ENCODE data around the gene C16orf54.
"Not testable (repeated sequence)": the region's sequence is repeated elsewhere in the genome, so short reads cannot be mapped to it uniquely, and the experiment has no call there.

C16orf54 gene

DNA sequence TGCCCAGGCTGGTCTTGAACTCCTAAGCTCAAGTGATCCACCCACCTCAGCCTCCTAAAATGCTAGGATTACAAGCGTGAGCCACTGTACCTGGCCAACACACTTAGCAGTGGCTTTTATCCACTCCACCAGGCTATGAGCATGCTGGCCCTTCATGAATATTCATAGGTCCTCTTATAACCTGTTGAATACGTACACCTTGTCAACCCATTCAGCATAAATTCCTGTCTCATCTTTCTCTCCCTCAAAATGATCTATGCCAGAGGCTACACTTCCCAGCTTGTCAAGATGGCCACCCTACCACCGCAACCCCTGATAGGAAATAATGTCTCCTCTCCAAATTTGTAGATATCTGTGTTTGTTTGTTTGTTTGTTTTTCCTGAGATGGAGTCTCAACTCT, 21.3 kb upstream of the C16orf54 start:
- no peak for FAIRE-seq

DNA sequence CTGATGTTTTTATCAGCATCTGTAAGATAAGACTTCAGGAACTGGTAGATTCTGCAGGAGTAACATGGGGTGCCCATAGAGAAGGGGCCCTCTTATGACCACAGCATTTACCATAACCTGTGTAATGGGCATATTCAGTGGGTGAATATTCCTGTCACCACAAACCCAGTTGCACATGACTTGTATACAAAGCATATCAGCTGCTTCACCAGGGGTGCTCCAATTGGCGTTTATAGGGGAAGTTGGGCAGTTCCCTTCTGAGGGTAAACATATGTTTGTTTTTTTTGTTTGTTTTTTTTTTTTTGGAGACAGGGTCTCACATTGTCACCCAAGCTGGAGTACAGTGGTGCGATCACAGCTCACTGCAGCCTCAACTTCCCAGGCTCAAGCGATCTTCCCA, 20.8 kb upstream of the C16orf54 start:
- no peak for FAIRE-seq

DNA sequence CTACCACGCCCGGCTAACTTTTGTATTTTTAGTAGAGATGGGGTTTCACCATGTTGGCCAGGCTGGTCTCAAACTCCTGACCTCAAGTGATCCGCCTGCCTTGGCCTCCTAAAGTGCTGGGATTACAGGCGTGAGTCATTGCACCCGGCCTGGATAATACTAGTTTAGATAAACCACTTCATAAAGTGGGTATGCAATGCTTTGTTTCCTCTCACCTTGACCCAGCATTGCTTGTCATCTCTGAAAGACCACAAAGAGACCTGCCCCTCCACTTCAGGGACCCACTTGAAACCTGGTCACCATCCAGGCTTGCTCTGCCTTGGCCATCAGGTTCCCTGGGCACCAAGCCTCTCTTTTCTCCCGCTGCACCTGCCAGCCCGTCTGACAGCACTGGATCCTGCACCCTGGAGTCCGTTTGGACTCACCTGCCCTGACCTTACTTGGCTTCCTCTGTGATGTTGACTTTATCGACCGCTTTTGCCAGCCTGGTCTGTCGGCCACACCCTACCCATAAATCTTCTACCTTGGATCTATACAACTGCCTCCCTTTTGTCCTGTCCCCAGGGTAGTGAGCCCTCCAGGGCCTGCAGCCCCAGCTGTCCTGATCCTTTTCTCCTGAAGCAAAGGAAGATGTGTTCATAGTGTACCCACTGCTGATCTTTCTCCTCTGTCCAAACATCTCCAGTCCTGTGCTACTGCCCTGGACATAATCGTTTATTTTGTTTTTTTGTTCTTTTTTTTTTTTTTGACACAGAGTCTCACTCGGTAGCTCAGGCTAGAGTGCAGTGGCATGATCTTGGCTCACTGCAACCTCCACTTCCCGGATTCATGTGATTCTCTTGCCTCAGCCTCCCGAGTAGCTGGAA, 19.6 kb upstream of the C16orf54 start:
- FAIRE-seq: no peak

DNA sequence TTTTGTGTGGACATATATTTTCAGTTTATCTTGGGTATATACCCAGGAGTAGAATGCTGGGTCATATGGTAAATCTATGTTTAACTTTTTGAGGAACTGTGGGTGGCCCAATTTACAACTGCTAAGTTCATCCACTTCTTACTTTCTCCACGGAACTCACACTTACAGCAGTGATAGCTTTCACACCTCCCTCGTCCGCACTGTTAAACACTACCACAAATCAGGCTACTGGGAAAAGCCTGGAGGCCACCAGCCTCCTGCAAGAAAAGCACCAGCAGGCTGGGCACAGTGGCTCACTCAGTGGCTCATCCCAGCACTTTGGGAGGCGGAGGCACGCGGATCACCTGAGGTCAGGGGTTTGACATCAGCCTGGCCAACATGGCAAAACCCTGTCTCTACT, 17.5 kb upstream of the C16orf54 start:
- FAIRE-seq: no peak

DNA sequence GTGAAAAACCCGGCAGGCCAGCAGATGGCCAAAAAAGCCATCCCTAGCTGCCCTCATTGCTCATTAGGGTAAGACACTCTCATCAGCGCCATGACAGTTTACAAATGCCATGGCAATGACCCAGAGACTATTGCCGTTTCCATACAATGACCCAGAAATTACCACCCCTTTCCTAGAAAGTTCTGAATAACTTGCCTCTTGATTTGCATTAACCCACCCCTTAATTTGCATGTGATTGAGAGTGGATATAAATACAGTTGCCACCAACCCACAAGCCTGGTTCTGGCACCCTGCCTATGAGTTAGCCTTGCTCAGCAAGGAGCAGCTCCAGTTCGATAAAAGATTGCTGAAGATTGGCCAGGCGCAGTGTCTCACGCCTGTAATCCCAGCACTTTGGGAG, 16.1 kb upstream of the C16orf54 start:
- FAIRE-seq: no peak

DNA sequence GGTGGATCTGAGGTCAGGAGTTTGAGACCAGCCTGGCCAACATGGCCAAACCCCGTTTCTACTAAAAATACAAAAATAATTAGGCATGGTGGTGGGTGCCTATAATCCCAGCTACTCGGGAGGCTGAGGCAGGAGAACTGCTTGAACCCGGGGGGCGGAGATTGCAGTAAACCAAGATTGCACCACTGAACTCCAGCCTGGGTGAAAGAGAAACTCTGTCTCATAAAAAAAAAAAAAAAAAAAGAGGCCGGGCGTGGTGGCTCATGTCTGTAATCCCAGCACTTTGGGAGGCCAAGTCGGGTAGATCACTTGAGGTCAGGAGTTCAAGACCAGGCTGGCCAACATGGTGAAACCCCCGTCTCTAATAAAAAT, 15.5 kb upstream of the C16orf54 start:
- FAIRE-seq: not testable (repeated sequence)

DNA sequence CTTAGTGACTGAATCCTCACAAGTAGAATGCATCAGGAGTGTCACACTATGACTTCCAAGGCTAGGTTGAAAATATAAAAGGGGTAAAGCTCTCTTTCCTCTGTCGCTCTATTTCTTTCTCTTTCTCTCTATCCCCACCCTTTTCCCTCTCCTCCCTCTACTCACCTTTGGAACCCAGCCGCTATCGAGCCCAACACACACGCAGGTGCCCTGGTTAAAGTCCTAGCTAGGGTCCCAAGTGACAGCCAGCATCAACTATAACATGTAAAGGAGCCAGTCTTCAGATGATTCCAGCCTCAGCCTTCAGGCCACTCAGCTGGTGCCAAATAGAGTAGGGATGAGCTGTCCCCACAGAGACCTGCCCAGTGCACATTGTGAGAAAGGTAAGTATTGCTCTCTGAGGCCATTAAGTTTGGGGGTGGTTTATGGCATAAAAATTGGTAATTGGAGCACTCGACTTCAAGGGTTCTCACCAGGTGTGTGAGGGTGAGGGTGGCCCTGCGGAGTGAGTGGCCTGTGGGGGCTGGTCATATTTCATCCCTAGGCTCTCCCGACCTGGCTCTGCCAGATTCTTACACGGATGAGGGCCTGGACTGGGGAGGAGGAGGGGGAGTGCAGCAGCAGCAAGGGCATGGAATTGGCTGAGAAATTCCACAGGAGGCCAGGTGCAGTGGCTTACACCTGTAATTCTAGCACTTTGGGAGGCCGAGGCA, 14.9 kb upstream of the C16orf54 start:
- FAIRE-seq: no peak

DNA sequence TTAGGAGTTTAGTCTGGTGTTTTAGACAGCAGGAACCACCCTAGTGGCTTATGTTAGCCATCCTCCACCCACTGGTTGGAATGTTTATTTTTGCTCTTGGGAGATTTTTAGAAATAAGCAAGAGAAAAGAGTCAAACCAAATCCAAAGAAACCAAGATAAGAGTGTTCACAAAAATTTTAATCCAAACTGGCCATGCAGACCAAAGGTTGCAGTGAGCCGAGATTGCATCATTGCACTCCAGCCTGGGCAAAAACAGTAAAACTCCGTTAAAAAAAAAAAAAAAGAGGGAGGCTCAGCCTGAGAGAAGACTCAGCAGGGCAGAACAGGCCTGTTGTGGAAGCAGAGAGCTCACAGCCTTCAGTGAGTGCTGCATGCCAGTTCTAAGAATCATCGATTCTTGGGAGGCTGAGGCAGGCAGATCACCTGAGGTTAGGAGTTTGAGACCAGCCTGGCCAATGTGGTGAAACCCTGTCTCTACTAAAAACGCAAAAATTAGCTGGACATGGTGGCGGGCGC, 12.2 kb upstream of the C16orf54 start:
- no peak for FAIRE-seq

DNA sequence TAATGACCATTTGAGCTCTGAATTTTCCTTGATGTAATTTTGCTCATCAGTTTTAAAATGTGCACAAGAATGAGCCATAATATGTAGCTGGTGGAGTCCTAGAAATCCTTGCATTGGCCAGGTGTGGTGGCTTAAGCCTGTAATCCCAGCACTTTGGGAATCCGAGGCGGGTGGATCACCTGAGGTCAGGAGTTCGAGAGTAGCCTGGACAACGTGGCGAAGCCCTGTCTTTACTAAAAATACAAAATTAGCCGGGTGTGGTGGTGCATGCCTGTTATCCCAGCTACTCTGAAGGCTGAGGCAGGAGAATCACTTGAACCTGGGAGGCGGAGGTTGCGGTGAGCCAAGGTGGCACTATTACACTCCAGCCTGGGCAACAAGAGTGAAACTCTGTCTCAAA, 11.3 kb upstream of the C16orf54 start:
- not testable (repeated sequence) for FAIRE-seq

DNA sequence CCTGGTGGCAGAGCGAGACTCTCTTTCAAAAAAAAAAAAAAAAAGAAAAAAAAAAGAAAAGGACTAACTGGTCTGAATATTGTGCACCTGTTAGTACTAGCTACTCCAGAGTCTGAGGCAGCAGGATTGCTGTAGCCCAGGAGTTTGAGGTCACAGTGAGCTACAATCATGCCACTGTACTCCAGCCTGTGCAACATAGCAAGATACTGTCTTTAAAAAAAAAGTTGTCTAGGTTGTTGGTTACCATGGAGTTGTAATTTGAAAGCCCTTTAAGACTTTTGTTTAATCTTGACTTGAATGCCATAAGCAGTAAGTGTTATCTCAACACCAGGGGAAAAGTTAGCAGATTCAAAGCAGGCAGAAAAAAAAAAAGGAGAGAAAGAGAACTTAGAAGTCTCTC, 10.9 kb upstream of the C16orf54 start:
- FAIRE-seq: no peak

DNA sequence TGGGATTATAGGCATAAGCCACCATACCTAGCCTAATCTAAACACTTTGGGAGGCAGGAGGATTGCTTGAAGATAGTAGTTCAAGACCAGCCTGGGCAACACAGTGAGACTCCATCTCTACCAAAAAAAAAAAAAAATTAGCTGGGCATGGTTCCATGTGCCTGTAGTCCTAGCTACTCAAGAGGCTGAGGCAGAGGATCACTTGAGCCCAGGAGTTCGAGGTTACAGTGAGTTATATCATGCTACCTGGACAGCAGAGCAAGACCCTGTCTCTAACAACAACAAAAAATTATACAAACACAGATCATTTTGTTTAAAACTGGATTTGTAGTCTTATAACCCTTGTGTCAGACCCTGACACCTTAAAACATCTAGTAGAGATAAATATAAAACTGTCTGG, 7.7 kb upstream of the C16orf54 start:
- no peak for FAIRE-seq

DNA sequence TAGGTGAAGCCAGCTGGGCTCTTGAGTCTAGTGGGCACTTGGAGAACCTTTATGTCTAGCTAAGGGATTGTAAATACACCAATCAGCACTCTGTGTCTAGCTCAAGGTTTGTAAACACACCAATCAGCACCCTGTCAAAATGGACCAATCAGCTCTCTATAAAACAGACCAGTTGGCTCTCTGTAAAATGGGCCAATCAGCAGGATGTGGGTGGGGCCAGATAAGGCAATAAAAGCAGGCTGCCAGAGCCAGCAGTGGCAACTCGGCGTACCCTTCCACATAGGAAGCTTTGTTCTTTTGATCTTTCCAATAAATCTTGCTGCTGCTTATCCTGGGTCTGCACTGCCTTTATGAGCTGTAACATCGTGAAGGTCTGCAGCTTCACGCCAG, 3.0 kb upstream of the C16orf54 start:
- FAIRE-seq: not testable (repeated sequence)

DNA sequence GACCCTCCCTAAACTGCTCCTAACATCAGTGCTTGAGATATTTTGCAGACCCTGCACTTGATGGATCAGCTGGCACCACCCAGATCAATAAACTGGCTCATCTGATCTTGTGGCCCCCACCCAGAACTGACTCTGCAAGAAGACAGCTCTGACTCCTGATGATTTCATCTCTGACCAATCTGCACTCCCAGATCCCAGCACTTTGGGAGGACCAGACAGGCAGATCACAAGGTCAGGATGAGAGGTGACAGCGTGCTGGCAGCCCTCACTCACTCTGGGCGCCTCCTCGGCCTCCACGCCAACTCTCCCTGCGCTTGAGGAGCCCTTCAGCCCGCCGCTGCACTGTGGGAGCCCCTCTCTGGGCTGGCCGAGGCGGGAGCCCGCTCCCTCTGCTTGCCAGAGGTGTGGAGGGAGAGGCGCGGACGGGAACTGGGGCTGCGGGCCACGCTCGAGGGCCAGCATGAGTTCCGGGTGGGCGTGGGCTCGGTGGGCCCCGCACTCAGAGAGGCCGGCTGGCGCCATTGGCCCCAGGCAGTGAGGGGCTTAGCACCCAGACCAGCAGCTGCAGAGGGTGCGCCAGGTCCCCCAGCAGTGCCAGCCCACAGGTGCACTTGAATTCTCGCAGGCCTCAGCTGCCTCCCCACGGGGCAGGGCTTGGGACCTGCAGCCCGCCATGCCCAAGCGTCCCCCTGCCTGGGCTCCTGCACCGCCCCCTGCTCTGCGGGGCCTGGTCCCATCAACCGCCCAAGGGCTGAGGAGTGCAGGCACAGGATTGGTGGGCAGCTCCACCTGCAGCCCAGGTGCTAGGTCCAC, 2.4 kb upstream of the C16orf54 start:
- FAIRE-seq: no peak

DNA sequence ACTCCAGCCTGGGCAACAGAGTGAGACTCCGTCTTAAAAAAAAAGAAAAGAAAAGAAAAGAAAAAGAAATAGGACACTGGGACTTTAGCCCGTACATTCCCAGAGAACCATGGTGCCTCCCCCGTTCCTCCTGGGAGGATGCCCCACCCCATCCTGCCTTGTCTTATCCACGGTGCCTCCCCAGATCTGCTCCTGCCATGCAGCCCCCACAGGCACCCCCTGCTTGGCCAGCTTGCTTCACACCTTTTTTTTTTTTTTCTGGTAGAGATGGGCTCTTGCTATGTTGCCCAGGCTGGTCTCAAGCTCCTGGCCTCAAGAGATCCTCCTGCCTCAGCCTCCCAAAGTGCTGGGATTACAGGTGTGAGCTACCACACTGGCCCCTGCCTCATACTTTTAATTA, 728 bp upstream of the C16orf54 start:
- FAIRE-seq: not testable (repeated sequence)

DNA sequence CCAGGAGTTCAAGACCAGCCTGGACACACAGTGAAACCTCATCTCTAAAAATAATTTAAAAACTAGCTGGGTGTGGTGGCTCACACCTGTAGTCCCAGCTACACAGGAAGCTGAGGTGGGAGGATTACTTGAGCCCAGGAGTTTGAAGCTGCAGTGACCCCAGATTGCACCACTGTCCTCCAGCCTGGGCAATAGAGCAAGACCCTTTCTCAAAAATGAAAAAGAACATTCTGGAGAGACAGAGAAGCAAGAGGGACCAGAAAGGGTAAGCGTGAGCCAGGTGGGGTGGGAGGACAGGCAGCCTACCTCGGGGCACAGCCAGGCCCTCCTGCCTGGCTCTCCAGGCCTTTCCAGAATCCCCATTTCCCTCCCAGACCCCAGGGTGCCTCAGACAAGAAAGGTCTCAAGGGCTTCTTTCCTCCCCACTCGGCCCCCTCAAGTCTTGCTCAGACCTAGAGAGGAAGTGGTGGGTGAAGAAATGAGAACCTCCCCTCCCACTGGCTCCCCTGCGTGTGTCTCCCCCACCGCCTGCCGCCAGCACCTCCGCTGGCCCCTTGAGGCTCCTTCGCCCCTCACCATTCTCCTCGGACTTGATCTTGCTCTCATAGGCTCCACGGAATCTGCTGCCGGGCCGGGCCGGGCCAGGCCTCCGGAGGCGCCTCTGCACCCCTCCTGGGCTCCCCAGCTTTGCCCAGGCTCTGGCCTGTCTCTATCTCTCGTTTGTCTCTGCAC, 503 bp downstream of the C16orf54 start:
- FAIRE-seq: no peak

DNA sequence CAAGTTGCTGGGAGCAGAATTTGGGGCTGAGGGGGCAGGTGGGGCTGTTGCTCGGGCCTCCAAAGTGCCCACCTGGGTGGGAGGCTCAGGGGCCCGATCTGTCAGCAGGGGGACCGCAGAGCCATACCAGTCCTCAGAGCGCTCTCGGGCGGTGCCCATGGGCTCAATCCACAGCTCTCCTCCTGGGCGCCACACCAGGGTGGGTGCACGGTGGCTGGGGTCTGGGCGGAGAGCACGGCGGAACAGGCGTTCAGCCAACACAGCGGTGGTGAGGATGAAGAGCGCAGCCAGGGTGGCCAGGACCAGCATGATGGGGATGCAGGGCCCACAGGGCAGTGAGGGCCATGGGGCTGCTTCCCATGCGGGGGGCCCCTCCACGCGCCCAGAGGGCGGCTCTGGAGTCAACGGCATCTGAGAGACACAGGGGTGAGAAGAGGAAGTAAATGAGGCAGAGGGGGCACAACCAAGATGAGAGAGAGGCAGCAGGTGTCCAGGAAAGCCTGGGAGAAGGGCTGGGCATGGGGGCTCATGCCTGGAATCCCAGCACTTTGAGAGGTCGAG, 1.2 kb downstream of the C16orf54 start:
- FAIRE-seq: no peak

DNA sequence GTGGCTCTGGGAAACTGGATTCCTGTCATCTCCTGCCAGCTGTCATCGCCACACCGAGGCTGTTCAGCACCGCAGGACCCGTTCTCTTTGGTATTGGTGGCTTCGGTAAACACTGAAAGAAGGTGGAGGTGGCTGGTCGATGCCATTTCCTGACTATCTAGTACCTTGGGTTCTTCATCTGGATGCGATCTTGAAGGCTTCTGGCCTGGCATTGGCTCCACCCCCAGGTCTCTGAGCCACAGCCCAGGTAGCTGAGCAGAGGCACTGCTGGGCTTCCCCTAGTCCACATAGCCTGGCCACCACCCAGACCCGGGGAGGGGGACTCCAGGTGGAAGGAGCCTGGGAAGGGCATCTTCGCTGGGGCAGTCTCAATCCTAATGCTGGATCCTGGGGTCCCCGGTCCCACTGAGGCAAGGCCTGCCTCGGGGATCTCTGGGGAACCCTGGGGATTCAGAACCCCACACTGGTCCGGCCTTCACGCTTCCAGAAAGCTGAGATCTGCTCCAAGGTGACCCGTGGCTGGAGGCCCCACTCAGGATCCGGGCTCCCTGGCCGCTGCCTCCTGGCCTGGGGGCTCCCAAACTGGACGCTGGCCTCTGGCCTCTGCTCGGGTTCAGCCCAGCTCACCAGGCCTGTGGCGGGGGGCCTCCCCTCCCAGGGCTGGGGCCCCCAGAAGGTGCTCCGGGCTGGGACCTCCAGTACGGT, 1.8 kb downstream of the C16orf54 start:
- FAIRE-seq: no peak

DNA sequence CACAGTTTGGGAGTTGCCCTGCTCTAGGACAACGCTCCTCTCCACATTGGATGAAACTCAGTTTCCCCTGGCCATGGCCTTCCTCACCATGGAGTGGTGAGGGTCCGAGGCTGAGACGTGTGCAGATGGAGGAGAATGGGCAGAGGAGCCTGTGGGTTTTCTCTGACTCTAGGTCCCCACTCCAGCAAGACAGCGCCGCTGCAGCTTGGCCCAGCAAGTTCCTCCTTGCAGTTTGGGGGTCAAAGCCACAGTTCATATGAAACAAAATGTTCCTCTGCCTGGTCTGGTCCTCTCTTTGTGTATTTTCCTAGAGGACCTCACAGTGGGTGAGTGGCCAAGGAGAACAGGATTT, 2.3 kb downstream of the C16orf54 start:
- FAIRE-seq: no peak

DNA sequence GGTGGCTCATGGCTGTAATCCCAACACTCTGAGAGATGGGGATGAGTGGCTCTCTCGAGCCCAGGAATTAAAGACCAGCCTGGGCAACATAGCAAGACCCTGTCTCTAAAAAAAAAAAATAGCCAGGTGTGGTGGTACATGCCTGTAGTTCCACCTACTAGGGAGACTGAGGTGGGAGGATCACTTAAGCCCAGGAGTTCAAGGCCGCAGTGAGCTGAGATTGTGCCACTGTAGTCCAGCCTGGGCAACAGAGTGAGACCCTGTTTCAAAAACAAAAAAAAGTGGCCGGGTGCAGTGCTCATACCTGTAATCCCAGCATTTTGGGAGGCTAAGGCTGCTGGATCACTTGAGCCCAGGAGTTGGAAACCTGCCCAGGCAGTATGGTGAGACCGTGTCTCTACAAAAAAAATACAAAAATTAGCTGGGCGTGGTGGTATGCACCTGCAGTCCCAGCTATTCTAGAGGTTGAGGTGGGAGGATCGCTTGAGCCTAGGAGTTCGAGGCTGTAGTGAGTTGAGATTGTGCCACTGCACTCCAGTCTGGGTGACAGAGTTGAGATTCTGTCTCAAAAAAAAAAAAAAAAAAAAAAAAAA, 3.0 kb downstream of the C16orf54 start:
- FAIRE-seq: no peak

DNA sequence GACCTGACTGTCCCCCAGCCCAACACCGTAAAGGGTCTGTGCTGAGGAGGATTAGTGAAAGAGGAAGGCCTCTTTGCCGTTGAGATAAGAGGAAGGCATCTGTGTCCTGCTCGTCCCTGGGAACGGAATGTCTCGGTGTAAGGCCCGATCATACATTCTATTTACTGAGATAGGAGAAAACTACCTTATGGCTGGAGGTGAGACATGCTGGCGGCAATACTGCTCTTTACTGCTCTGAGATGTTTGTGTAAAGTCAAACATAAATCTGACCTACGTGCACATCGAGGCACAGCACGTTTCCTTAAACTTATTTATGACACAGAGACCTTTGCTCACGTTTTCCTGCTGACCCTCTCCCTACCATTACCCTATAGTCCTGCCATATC, 5.2 kb downstream of the C16orf54 start:
- not testable (repeated sequence) for FAIRE-seq

DNA sequence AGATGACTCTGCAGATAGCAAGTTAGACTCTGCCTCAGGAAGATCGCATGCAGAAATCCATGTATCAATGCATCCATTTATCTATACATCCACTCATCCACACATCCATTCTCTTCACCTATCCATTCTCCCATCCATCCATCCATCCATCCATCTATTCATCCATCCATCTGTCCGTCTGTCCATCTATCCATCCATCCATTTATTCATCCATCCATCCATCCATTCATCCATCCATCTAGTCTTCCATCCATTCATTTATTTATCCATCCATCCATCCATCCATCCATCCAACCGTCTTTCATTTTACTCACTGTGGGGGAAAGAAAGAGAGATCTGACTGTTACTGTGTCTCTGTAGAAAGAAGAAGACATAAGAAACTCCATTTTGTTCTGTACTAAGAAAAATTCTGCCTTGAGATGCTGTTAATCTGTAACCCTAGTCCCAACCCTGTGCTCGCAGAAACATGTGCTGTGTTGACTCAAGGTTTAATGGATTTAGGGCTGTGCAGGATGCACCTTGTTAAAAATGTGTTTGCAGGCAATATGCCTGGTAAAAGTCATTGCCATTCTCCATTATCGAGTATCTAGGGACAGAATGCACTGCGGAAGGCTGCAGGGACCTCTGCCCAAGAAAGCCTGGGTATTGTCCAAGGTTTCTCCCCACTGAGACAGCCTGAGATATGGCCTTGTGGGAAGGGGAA, 5.7 kb downstream of the C16orf54 start:
- FAIRE-seq: not testable (repeated sequence)

Data from G401.6 (cell line).